Hepatocyte (in vitro differentiated cells): Measurements from ENCODE around the gene XRCC6. TPM values are rescaled to one million over a fixed set of nuclear protein-coding genes. Genes with fewer than 3 reads are reported as not detected.

ENCODE experiments used
- DNase-seq: peaks from one replicate; pipeline ENCODE4 v3.0.0-alpha.2; 2016; ENCODE audit warnings: low spot score
- H2AFZ ChIP-seq: fragments of 200-600 bp; sonication (generic); 2 replicates; pipeline ENCODE4 v1.6.0; 2016; ENCODE audit warnings: antibody characterized with exemption, mild to moderate bottlenecking
- H3K27ac ChIP-seq: fragments of 200-600 bp; sonication (generic); 2 replicates; pipeline ENCODE4 v1.5.1; 2016; ENCODE audit warnings: mild to moderate bottlenecking
- H3K27me3 ChIP-seq: fragments of 200-600 bp; sonication (generic); 2 replicates; pipeline ENCODE4 v1.6.1; 2016
- H3K36me3 ChIP-seq: fragments of 200-600 bp; sonication (generic); replicated peaks from 2 replicates; pipeline ENCODE4 v1.5.1; 2016; ENCODE audit warnings: low read depth; ENCODE audit not compliant: insufficient read depth
- H3K4me1 ChIP-seq: fragments of 200-600 bp; sonication (generic); 2 replicates; pipeline ENCODE4 v1.5.1; 2016; ENCODE audit warnings: mild to moderate bottlenecking, moderate library complexity; ENCODE audit not compliant: insufficient read depth
- H3K4me2 ChIP-seq: fragments of 200-600 bp; sonication (generic); 2 replicates; pipeline ENCODE4 v1.6.0; 2016
- H3K4me3 ChIP-seq: fragments of 200-600 bp; sonication (generic); 2 replicates; pipeline ENCODE4 v1.5.1; 2016; ENCODE audit warnings: mild to moderate bottlenecking
- H3K79me2 ChIP-seq: fragments of 200-600 bp; sonication (generic); 2 replicates; pipeline ENCODE4 v1.6.0; 2017; ENCODE audit warnings: mild to moderate bottlenecking
- H3K9me2 ChIP-seq: fragments of 200-600 bp; sonication (generic); replicated peaks from 2 replicates; pipeline ENCODE4 v1.6.0; 2017; ENCODE audit warnings: mild to moderate bottlenecking; ENCODE audit not compliant: insufficient read depth
- H3K9me3 ChIP-seq: fragments of 200-600 bp; sonication (generic); 2 replicates; pipeline ENCODE4 v1.5.1; 2016; ENCODE audit warnings: low read depth, mild to moderate bottlenecking
- H4K20me1 ChIP-seq: fragments of 200-600 bp; sonication (generic); 2 replicates; pipeline ENCODE4 v1.6.0; 2016; ENCODE audit warnings: mild to moderate bottlenecking; ENCODE audit not compliant: insufficient read depth, poor library complexity, severe bottlenecking
- CTCF ChIP-seq: fragments of 200-600 bp; sonication (generic); IDR thresholded peaks from 2 replicates; pipeline ENCODE4 v1.5.1; 2016; ENCODE audit warnings: antibody characterized with exemption, mild to moderate bottlenecking; ENCODE audit not compliant: poor library complexity
- EZH2 ChIP-seq: fragments of 200-600 bp; sonication (generic); IDR thresholded peaks from 2 replicates; pipeline ENCODE4 v1.6.1; 2016; ENCODE audit warnings: antibody characterized with exemption, mild to moderate bottlenecking, borderline replicate concordance
- EZH2phosphoT487 ChIP-seq: fragments of 200-600 bp; sonication (generic); IDR thresholded peaks from one replicate; pipeline ENCODE4 v1.6.1; 2018; ENCODE audit warnings: antibody characterized with exemption, mild to moderate bottlenecking, low read depth, moderate library complexity; ENCODE audit not compliant: unreplicated experiment, severe bottlenecking
- WGBS: methylation state at CpG from one replicate; pipeline ENCODE4 v1.1.6; 2016; ENCODE audit warnings: low lambda C conversion rate; ENCODE audit errors: missing lambda C conversion rate; 5-methylcytosine and 5-hydroxymethylcytosine counted together
- polyA plus RNA-seq: library from polyadenylated mRNA; unstranded; fragments of >200 nt; fragmentation: Nextera tagmentation; extraction: Ambion mirVana; gene quantifications from 2 replicates; pipeline ENCODE4 v1.2.1, GENCODE V29; 2016
- total RNA-seq: library from RNA; depleted of rRNA; stranded (reverse); fragments of >200 nt; gene quantifications from 2 replicates; pipeline ENCODE4 v1.2.3, GENCODE V29; 2014

Gene XRCC6
- total and polyA plus RNA-seq, 2 experiments from 2014 or later = 260 to 276 TPM

- WGBS = 83% methylated on average over 8 of the region's 8 CpGs
- Histone ChIP-seq H3K36me3 (no peaks in the 10 kb centered on the region), H3K4me2 (no peak overlapping the region)
Observed at GRCh38 chr22:41598891-41599635, 22.0 kb upstream of the XRCC6 start.

GRCh38 chr22:41600976-41601375 is 20.1 kb upstream of the XRCC6 start:
- Histone ChIP-seq H3K27ac (no peak overlapping the region), H3K4me3 (no peak overlapping the region), H3K27me3 (no peaks in the 10 kb centered on the region), H3K79me2 (no peaks in the 10 kb centered on the region), H4K20me1 (no peaks in the 10 kb centered on the region), H3K9me3 (no peaks in the 10 kb centered on the region), H2AFZ (no peak overlapping the region), H3K4me2 (no peak overlapping the region), H3K9me2 (no peaks in the 10 kb centered on the region), H3K36me3 (no peaks in the 10 kb centered on the region), H3K4me1 (no peaks in the 10 kb centered on the region)
- DNase-seq = no peak
- TF ChIP-seq CTCF (no peak), EZH2 (no peak), EZH2phosphoT487 (no peak)
- WGBS = 92% methylated on average over 8 of the region's 8 CpGs

More at GRCh38 chr22:41598891-41599635, 22.0 kb upstream of the XRCC6 start:
- Histone ChIP-seq H3K9me3 (no peaks in the 10 kb centered on the region), H3K9me2 (no peaks in the 10 kb centered on the region), H3K79me2 (no peaks in the 10 kb centered on the region), H3K4me3 (no peak overlapping the region), H3K4me1 (no peaks in the 10 kb centered on the region), H2AFZ (no peak overlapping the region), H3K27ac (no peak overlapping the region), H4K20me1 (no peaks in the 10 kb centered on the region), H3K27me3 (no peaks in the 10 kb centered on the region)
- DNase-seq = no peak
- TF ChIP-seq EZH2 (no peak), EZH2phosphoT487 (no peak), CTCF (no peak)

- Histone ChIP-seq H3K36me3 (no peaks in the 10 kb centered on the region), H3K4me1 (no peaks in the 10 kb centered on the region), H3K9me3 (no peaks in the 10 kb centered on the region), H2AFZ (no peak overlapping the region), H3K79me2 (no peaks in the 10 kb centered on the region), H3K4me2 (no peak overlapping the region), H4K20me1 (no peaks in the 10 kb centered on the region), H3K4me3 (no peak overlapping the region), H3K27ac (no peak overlapping the region), H3K27me3 (no peaks in the 10 kb centered on the region), H3K9me2 (no peaks in the 10 kb centered on the region)
- 86% methylated on average over 4 of the region's 4 CpGs for WGBS
- TF ChIP-seq EZH2phosphoT487 = no peak
- no peak for TF ChIP-seq CTCF
- no peak for TF ChIP-seq EZH2
- no peak for DNase-seq
Observed at GRCh38 chr22:41603873-41604332, 17.2 kb upstream of the XRCC6 start.
